Measurements from ENCODE around the gene CAPSL.

DNA sequence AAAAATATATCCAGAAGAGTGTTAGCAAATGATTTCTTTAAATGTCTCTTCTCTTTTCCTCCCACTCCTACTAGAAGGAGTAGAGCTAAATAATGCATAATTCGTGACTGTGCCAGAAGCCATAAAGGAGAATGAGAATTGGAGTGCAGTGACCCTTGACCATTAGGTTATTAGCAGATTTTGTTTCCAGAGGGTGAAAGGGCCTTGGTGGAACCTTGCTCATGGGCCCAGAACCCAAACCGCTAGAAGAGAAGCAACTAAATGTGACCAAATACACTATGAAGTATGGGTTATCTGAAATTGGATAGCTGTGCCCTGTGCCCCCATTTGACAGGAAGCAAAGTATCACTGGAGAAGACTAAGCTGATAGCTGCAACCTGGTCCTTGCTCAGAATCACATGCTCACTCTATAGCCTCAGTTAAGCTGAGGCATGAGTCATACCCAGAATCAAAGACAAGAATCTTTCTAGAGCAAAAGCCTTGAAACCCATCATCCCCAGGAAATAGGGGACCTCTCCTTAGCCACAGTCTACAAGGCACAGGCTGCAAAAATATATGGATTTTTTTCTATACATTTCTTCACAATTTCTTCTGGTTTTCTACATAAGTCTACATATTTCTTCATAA, 36.3 kb downstream of the CAPSL start:
- TF ChIP-seq, protein P1, sequence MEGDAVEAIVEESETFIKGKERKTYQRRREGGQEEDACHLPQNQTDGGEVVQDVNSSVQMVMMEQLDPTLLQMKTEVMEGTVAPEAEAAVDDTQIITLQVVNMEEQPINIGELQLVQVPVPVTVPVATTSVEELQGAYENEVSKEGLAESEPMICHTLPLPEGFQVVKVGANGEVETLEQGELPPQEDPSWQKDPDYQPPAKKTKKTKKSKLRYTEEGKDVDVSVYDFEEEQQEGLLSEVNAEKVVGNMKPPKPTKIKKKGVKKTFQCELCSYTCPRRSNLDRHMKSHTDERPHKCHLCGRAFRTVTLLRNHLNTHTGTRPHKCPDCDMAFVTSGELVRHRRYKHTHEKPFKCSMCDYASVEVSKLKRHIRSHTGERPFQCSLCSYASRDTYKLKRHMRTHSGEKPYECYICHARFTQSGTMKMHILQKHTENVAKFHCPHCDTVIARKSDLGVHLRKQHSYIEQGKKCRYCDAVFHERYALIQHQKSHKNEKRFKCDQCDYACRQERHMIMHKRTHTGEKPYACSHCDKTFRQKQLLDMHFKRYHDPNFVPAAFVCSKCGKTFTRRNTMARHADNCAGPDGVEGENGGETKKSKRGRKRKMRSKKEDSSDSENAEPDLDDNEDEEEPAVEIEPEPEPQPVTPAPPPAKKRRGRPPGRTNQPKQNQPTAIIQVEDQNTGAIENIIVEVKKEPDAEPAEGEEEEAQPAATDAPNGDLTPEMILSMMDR (IDR thresholded peaks at IDR 0.05; ENCODE audit: extremely low read depth in 1 of 2, insufficient read depth in 1 of 2, low read depth in 1 of 2, low read length in 2 of 2), result no peak
- no peak for TF ChIP-seq POLR2AphosphoS5 (IDR thresholded peaks at IDR 0.05; ENCODE audit: insufficient read depth, low read depth, low read length)
- no peak for TF ChIP-seq POLR2A (IDR thresholded peaks at IDR 0.05; ENCODE audit: low read depth, low read length)
- TF ChIP-seq EZH2 (IDR thresholded peaks at IDR 0.05; ENCODE audit: borderline replicate concordance, low read depth, low read length, severe bottlenecking), result no peak
- TF ChIP-seq, protein P2, sequence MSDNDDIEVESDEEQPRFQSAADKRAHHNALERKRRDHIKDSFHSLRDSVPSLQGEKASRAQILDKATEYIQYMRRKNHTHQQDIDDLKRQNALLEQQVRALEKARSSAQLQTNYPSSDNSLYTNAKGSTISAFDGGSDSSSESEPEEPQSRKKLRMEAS (IDR thresholded peaks at IDR 0.05; ENCODE audit: insufficient read depth, insufficient read length), result no peak

Measured in endothelial cell of umbilical vein (primary cell).